Prostate gland (tissue), 2 donors: ENCODE measurements around the gene EGLN1. TPM values are rescaled to one million over a fixed set of nuclear protein-coding genes. Genes with fewer than 3 reads are reported as not detected.
"Not testable (repeated sequence)": the region's sequence is repeated elsewhere in the genome, so short reads cannot be mapped to it uniquely, and the experiment has no call there.

ENCODE experiments used
- DNase-seq: peaks from one replicate; pipeline ENCODE4 v3.0.0-alpha.2; 2019; ENCODE audit warnings: low spot score
- H3K27ac ChIP-seq, 2 donors: fragments of 200-600 bp; sonication (generic); 2 replicates each; pipeline ENCODE4 v1.5.1; 2017 to 2019
- H3K27me3 ChIP-seq: fragments of 200-600 bp; sonication (generic); replicated peaks from 2 replicates; pipeline ENCODE4 v1.5.1; 2019; ENCODE audit not compliant: insufficient read depth
- H3K36me3 ChIP-seq, 2 donors: fragments of 200-600 bp; sonication (generic); 1 replicate in 1 of 2; 2 replicates in 1 of 2; pipeline versions ENCODE4 v1.5.1 to v1.8.1; 2017 to 2019
- H3K4me1 ChIP-seq: fragments of 200-600 bp; sonication (generic); replicated peaks from 2 replicates; pipeline ENCODE4 v1.5.1; 2019
- H3K4me3 ChIP-seq, 2 donors: fragments of 200-600 bp; sonication (generic); 2 replicates each; pipeline ENCODE4 v1.5.1; 2017 to 2019
- H3K9me3 ChIP-seq: fragments of 200-600 bp; sonication (generic); 2 replicates; pipeline ENCODE4 v1.5.1; 2017
- POLR2A ChIP-seq: fragments of 450-650 bp; IDR thresholded peaks from one replicate; pipeline ENCODE4 v1.6.1; 2016; ENCODE audit warnings: antibody characterized with exemption, mild to moderate bottlenecking
- POLR2AphosphoS5 ChIP-seq: sonication (generic); formaldehyde crosslinking; IDR thresholded peaks from one replicate; pipeline ENCODE4 v1.6.1; 2017; ENCODE audit warnings: antibody characterized with exemption
- WGBS: methylation state at CpG from one replicate; pipeline ENCODE4 v1.1.5; 2018; 5-methylcytosine and 5-hydroxymethylcytosine counted together
- intact Hi-C: fragments of 100-400 bp; cut with DNase I; formaldehyde crosslinking; loops from one replicate; pipeline ENCODE4 v1.14.2; 2022
- total RNA-seq, 2 donors: library from RNA; depleted of rRNA; stranded (reverse); fragments of >200 nt; gene quantifications; one replicate each; pipeline ENCODE4 v1.1.0, GENCODE V29; 2016
- TF ChIP-seq, protein P1 (sequence below), 4 experiments: fragments of 200-600 bp in 2 of 4; fragments of 450-650 bp in 2 of 4; sonication (generic) in 2 of 4; IDR thresholded peaks; 1 replicate in 3 of 4; 2 replicates in 1 of 4; pipeline ENCODE4 v1.5.1; 2016 to 2019; ENCODE audit warnings: antibody characterized with exemption in 4 of 4, mild to moderate bottlenecking in 2 of 4, moderate library complexity in 2 of 4

Gene EGLN1
- total RNA-seq, 2 donors from 2014 or later = 32.2 to 61.5 TPM

DNA sequence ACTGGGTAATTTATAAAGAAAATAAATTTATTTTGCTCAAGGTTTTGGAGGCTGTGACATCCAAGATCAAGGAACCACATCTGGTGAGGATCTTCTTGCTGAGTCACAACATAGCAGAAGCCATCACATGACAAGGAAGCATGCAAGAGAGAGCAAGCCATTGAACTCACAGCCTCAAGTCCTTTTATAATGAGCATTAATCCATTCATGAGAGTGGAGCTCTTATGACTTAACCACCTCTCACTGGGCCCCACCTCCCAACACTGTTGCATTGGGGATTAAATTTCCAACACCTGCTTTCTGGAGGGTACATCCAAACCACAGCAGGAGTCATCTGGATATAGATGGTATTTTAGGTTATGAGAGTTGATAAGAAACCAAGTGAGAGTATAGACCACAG lies 20.6 kb upstream of the EGLN1 start:
- H3K27ac ChIP-seq = no peak overlapping the region
- H3K9me3 ChIP-seq = no peaks in the 10 kb centered on the region
- no peaks in the 10 kb centered on the region for H3K27me3 ChIP-seq
- no peak for TF ChIP-seq POLR2A
- TF ChIP-seq, protein P1, sequence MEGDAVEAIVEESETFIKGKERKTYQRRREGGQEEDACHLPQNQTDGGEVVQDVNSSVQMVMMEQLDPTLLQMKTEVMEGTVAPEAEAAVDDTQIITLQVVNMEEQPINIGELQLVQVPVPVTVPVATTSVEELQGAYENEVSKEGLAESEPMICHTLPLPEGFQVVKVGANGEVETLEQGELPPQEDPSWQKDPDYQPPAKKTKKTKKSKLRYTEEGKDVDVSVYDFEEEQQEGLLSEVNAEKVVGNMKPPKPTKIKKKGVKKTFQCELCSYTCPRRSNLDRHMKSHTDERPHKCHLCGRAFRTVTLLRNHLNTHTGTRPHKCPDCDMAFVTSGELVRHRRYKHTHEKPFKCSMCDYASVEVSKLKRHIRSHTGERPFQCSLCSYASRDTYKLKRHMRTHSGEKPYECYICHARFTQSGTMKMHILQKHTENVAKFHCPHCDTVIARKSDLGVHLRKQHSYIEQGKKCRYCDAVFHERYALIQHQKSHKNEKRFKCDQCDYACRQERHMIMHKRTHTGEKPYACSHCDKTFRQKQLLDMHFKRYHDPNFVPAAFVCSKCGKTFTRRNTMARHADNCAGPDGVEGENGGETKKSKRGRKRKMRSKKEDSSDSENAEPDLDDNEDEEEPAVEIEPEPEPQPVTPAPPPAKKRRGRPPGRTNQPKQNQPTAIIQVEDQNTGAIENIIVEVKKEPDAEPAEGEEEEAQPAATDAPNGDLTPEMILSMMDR (IDR thresholded peaks at IDR 0.05) = no peak
- no peak for TF ChIP-seq POLR2AphosphoS5
- no peak for DNase-seq
- H3K4me1 ChIP-seq = no peaks in the 10 kb centered on the region
- H3K4me3 ChIP-seq = no peak overlapping the region
- intact Hi-C loops = no loop called here
- H3K36me3 ChIP-seq = no peaks in the 10 kb centered on the region

DNA sequence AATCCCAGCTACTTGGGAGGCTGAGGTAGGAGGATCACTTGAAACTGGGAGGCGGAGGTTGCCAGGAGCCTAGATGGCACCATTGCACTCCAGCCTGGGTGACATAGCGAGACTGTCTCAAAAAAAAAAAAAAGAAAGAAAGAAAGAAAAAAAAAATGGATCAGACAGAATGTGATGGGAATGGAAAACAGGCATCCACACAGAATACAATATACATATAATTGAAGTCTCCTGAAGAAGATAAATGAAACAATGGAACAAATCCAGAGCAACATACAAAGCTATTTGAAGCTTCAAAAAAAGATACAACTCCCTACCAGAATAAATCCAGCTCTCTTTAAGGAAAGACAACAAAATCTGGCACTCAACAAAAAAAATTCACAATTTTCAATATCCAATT lies 10.9 kb upstream of the EGLN1 start:
- Histone ChIP-seq H3K27me3 (no peaks in the 10 kb centered on the region), H3K4me1 (no peaks in the 10 kb centered on the region), H3K4me3 (no peak overlapping the region), H3K36me3 (no peaks in the 10 kb centered on the region), H3K27ac (no peak overlapping the region), H3K9me3 (no peaks in the 10 kb centered on the region)
- WGBS = 98% methylated on average over 2 of the region's 2 CpGs
- DNase-seq = no peak
- TF ChIP-seq, protein P1 (IDR thresholded peaks at IDR 0.05) = no peak
- TF ChIP-seq POLR2AphosphoS5 (no peak), POLR2A (no peak)
- intact Hi-C loops = no loop called here

DNA sequence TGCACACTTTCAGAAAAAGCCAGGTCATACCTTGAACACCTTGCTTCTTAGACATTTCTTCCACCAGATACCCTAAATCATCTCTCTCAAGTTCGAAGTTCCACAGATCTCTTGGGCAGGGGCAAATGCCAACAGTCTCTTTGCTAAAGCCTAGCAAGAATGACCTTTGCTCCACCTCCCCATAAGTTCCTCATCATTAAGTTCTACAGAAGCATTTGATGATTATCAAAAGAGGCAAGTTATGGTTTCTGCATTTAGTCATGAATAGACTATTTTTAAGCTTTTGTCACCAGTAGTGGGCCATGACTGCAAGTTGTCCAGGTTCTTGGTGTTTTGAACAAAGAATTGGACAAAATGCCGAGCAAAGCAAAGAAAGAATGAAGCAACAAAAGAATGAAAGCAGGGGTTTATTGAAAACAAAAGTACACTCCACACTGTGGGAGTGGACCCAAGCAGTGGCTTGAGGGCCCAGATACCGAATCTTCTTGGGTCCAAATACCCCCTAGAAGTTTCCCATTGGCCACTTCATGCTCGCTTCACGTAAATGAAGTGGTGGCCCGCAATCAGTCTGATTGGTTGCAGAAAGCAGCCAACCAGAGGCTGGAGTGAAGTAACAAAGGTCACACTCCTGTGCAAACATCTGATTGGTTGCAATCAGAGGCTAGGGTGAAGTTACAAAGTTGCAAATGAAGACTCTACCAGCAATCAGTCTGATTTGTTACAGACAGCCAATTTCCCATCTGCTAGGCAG lies 9.8 kb upstream of the EGLN1 start:
- intact Hi-C loops = no loop called here
- H3K4me3 ChIP-seq = no peak overlapping the region
- H3K27me3 ChIP-seq = no peaks in the 10 kb centered on the region
- 89% methylated on average over 6 of the region's 6 CpGs for WGBS
- H3K9me3 ChIP-seq = no peaks in the 10 kb centered on the region
- no peak overlapping the region for H3K27ac ChIP-seq
- H3K4me1 ChIP-seq = no peaks in the 10 kb centered on the region
- H3K36me3 ChIP-seq = no peaks in the 10 kb centered on the region
- TF ChIP-seq POLR2AphosphoS5 (no peak), POLR2A (no peak)
- TF ChIP-seq, protein P1 (IDR thresholded peaks at IDR 0.05) = no peak
- DNase-seq = no peak

DNA sequence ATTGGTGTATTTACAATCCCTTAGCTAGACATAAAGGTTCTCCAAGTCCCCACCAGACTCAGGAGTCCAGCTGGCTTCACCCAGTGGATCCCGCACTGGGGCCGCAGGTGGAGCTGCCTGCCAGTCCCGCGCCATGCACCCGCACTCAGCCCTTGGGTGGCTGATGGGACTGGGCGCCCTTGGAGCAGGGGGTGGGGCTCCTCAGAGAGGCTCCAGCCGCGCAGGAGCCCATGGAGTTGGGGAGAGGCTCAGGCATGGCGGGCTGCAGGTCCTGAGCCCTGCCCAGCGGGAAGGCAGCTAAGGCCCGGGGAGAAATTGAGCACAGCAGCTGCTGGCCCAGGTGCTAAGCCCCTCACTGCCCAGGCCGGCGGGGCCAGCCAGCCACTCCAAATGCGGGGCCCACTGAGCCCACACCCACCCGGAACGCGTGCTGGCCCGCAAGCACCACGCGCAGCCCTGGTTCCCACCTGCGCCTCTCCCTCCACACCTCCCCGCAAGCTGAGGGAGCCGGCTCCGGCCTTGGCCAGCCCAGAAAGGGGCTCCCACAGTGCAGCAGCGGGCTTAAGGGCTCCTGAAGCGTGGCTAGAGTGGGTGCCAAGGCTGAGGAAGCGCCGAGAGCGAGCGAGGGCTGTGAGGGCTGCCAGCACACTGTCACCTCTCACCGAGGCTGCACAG lies 8.7 kb upstream of the EGLN1 start:
- H3K9me3 ChIP-seq, H3K27ac ChIP-seq, H3K36me3 ChIP-seq, DNase-seq, intact Hi-C loops, H3K4me3 ChIP-seq, H3K4me1 ChIP-seq, H3K27me3 ChIP-seq: not testable (repeated sequence)
- 98% methylated on average over 30 of the region's 31 CpGs for WGBS

DNA sequence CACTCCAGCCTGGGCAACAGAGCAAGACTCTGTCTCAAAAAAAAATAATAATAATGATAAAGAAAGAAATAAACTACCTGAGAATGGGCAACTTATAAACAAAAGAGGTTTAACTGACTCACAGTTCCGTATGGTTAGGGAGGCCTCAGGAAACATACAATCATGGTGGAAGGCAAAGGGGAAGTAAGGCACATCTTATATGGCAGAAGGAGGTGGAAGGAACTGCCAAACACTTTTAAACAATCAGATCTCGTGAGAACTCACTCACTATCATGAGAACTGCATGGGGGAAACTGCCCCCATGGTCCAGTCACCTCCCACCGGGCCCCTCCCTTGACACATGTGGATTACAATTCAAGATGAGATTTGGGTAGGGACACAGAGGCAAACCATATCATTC lies 6.3 kb upstream of the EGLN1 start:
- no peak overlapping the region for H3K27ac ChIP-seq
- no peaks in the 10 kb centered on the region for H3K36me3 ChIP-seq
- H3K4me1 ChIP-seq = no peaks in the 10 kb centered on the region
- H3K27me3 ChIP-seq = no peaks in the 10 kb centered on the region
- intact Hi-C loops = no loop called here
- H3K4me3 ChIP-seq = no peak overlapping the region
- H3K9me3 ChIP-seq = no peaks in the 10 kb centered on the region
- 88% methylated on average over 3 of the region's 3 CpGs for WGBS
- DNase-seq = no peak
- TF ChIP-seq, protein P1 (IDR thresholded peaks at IDR 0.05) = no peak
- TF ChIP-seq POLR2A (no peak), POLR2AphosphoS5 (no peak)
